NAMALWA (cell line): ENCODE results near the gene ACOX3.
"Not testable (repeated sequence)": the region's sequence is repeated elsewhere in the genome, so short reads cannot be mapped to it uniquely, and the experiment has no call there.

Source experiments
- DNase-seq: peaks from one replicate; pipeline ENCODE4 v3.0.0-alpha.2; 2015; ENCODE audit warnings: low spot score

Gene ACOX3

GRCh38 chr4:8440492-8441311 is at the start of gene ACOX3, which contains the start of gene TRMT44:
ACOX3 (minus strand) TSS chr4:8440723; CDS start chr4:8416521, 24,202 bp downstream.
TRMT44 (plus strand) TSS chr4:8440777; CDS start chr4:8440823, 46 bp downstream.
- peak; percentile 92 for DNase-seq

DNA sequence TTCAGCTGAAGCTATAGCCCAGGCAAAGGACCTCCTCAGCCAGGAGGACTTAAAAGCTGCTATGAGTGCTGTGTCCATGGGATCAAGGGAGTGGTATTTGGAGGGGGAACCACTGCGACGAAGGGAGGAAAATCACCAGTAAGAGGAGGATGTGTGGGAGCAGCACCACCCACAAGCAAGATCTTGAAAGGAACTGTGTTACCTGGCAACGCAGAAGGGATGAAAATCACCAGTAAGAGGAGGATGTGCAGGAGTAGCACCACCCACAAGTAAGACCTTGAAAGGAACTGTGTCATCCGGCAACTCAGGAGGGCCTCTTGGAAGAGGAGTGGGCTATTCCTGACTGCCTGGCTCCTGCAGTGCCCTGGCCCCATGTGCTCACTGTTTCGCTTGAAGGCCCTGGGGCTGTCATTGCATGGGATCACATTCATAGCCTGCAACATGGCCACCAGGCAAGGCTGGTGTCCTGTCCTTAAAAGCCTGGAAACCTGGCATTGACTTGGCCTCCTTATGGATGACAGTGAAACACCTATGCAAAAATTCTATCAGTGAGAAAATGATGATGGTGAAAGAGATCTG is 48.4 kb upstream of the ACOX3 start:
- DNase-seq, result no peak

DNA sequence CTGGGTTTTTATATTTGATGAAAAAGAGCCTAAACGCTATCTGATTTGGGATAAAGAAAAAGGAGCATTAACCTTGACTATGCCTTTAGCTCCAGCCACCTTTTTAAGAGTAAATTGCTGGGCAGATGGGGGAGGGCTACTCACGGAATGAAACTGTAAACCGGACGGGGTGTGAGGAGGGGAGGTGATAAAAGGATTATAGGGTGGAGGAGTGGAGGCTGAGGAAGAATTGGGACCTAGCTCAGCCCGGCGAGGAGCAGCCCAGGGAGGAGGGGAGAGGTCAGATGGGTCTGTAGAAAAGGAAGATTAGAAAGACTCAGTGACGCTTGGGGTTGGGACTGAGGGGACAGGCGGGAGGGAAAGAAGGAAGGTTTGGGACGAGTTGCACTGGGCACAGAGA is 46.1 kb upstream of the ACOX3 start:
- DNase-seq, result not testable (repeated sequence)

GRCh38 chr4:8480221-8480620 is 39.7 kb upstream of the ACOX3 start:
- DNase-seq, result no peak

DNA sequence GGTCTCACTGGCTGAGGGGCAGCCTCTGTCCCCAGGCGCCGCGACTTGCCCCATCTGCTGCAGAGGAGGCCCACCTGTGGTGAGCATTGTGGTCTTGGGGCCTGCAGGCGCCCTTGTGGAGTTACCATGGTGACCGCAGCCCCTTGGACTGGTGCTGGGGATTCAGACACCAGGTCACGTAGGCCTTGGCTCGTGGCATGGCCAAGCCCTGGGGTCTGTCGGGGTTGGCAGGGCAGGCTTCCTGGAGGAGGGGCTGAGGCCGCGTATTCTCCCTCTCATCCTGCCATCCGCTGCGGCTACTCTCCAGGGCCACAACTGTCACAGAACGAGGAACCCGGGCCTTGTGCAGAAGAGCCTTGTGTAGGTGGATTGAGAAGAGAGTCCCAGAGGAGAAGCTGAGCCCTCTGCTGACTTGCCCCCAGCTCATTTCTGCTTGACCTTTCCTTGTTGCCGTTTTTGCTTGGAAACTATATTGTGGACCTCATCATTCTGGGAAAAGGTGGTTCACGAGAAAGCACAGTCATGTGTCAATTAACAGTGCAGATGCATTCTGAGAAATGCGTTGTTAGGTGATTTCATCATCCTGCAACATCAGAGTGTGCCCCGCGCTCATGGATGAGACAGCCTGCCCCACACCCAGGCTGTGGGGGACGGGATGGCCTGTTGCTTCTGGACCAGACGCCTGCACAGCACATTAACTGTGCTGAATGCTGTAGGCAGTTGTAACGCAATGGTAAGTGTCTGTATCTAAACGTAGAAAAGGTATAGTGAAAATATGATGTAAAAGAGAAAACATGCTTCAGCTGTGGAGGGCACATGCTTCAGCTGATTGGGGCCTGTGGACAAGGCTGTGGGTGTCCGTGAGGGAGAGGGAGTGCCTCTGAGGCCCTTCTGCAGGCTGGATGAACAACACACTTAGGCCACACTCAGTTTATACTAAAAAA is 38.5 kb upstream of the ACOX3 start:
- DNase-seq, result no peak

- DNase-seq, result no peak
Observed at GRCh38 chr4:8478371-8478770, 37.8 kb upstream of the ACOX3 start.

DNA sequence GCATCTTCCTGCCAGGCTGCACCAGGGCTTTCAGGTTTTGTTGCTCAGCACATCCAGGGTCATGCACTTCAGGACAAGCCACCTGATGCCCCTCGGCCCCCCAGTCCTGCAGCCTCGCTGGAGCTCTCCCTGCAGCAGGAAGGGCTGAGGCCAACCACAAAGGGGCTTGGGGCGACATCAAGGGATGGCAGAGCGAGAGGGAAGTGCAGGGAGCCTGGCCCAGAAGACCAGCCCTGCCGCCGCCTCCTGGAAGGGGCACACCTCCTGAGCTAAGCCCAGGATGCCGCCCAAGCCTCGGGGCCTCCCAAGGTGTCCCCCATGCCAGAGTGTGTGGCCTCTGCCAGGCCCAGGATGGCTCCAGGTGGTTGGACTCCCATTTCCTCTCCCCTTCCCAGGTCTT is 37.2 kb upstream of the ACOX3 start:
- DNase-seq, result no peak

DNA sequence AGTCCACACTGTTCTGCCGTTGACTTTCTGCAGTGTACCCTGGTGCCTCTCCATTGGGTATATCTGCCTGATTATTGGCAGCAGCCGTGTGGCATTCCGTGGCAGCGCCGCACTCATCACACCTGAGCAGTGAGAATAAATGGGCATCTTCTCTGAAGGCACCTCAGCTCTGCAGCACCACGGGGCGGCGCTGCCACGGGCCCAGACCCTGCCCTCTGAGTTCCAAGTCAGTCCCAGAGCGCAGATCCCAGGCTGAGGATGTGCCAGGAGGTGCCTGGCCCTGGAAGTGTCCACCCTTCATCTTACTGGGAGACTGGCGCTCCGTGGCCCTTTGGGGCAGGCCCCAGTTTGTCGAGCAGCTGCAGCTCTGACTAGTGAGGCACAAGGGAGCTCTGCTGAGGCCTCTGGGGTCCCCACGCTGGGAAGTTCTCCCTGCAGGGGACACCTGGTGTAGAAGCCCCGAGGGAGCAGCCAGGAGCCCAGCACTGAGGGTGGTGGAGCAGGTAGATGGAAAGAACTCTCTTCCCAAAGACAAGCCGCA is 36.6 kb upstream of the ACOX3 start:
- DNase-seq, result no peak

DNA sequence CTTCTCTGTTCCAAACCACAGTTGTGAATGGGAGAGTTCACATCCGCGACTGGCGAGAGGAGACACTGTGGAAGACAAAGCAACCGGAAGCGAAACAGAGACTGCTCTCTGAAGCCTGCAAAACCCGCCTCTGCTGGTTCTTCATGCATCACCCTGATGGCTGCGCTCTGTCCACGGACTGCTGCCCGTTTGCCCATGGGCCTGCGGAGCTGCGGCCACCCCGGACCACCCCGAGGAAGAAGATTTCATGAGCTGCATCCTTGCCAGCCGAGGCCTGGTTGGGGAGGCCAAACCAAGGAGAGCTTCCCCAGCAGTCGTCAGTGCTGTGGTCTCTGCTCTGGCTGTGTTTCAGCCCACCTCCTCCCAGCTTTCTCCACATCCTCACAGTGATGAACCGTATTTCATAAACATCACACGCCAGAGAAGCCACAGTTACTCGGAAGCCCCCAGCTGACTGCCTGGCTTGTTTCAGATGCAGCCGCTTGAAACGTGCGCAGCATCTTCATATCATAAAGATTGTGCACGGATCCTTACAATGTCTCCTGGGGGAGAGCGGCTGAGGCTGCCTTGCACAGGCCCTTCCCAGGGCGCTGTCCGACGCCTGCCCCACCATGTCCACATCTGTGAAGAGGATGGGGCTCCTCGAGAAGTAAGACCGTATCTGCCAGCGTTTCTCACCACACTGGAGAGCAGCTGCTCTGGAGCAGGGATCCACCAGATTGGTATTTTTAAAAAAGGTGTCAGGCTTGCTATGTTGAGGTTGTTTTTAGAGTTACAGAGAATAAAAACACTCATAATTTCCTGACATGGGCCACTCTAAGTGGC is 35.4 kb upstream of the ACOX3 start:
- no peak for DNase-seq

GRCh38 chr4:8474856-8475255 is 34.3 kb upstream of the ACOX3 start:
- no peak for DNase-seq

DNA sequence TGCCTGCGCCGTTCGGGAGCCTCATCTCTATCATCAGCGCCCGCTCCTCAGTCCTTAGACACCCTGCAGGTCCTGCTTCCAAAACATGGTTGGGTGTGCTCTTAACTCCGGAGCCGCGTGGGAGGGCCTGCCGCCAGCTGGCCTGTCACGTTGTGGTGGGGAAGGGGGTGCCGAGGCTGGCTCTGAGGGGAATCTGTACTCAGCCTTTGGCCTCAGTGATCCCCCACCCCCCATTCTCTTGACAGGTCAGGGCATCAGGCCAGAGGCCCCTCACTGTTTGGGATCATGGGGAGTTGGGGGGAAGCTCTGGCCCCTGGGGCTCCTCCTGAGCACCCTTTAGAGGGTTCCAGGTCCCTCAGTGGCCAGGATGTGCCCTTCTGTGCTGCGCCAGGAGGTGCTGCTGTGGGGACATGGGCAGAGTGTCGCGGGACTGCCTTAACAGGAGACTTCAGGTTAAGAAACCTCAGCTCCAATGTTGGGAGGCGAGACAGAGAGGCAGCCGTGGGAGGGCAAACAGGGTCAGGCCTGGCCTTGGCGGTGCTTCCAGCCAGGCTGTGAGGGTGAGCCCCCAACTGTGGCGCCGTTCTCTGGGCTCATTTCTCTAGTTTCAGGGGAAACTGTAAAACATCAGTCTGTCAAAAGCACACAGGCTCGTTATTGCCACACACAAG is 33.5 kb upstream of the ACOX3 start:
- DNase-seq, result no peak

DNA sequence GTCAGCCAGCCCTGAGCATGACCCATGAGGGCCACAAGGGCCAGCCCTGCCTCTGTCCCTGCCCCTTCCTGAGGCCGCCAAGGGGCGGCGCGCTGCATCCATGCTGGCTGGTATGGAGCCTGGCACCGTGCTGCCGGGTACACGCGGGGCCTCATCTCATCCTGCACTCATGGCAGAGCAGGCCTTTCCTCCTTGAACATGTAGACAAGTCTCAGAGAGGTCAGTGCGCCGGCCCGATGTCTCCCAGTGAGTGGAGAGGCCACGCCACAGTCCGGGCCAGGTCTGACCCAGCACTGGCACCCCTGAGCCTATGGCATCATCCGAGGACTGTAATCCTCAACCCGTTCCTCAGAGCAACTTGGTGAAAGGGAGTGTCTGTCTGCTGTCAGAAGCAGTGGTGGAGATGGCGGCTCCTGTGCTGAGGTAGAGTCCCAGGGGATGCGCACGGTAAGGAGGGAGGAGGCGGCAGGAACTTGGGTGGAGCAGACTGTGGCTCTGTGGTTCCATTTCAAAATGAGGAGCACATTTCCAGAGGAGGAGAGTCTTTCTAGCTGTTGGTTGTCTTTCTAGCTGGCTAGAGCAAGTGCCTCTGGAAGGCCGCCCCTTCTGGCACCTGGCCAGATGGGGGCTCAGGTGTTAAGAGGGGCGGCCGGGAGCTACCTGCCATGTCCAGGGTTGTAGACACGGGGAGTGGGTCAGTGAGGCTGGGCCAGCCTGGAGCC is 32.8 kb upstream of the ACOX3 start:
- no peak for DNase-seq

DNA sequence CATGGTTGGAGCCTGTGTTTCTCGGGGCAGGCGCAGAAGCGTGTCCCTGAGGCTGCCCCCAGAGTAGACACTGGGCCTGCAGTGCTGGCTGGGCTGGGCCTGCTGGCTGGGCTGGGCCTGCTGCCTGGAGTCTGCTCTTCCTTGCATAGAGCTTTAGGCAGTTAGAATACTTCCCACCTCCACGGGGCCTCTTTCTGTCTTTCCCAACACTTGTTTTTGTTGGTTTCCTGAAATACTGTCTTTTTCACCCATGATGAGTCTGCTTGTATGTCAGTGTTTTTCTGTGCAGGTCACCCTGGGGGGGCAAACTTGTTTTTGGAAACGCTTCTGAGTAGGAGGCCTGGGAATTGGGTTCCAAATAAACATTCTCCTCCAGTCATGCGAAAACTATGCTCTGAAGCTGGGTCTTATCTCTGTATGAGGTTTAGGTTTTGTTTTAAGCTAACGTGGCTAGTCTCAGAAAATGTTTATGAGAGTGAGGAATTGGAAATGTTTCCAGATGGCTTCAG is 32.2 kb upstream of the ACOX3 start:
- DNase-seq, result no peak

DNA sequence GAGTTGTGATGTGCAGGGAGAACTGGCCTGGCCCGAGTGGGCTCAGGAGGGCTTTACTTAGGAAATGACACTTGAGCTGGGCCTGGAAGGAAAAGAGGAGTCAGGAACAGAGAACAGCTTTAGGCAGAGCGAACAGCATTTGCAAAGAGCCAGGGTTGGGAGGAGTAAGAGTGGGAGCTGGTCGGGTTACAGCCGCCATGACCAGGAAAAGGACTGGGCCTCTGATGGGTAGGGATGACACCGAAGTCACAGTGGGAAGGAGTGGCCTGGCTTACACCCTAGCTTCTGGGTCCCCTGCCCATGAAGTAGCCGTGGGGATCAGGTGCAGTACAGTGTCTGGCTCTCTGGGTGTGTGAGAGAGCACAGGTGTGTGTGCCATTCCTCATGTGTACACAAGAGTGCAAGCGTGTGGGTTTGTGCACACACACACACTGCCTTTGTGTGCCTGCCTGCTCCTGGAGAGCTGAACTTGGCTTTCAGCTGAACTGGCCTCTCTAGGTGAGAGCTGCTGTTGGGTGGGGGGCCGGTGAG is 31.7 kb upstream of the ACOX3 start:
- no peak for DNase-seq

GRCh38 chr4:8471211-8471875 is 30.8 kb upstream of the ACOX3 start:
- DNase-seq, result no peak

GRCh38 chr4:8470451-8471024 is 30.0 kb upstream of the ACOX3 start:
- no peak for DNase-seq

GRCh38 chr4:8469550-8469949 is 29.0 kb upstream of the ACOX3 start:
- no peak for DNase-seq

- DNase-seq, result peak; percentile 65
Observed at GRCh38 chr4:8468746-8469535, 28.4 kb upstream of the ACOX3 start.
